K562 (cell line): Measurements from ENCODE around the gene SCAPER. TPM values are rescaled to one million over a fixed set of nuclear protein-coding genes. Genes with fewer than 3 reads are reported as not detected.
"Not testable (repeated sequence)": the region's sequence is repeated elsewhere in the genome, so short reads cannot be mapped to it uniquely, and the experiment has no call there.

Source experiments
- ATAC-seq: fragments of 200-7000 bp; cut with Tn5 transposase; 3 replicates; pipeline ENCODE4 v1.9.1; 2020; ENCODE audit warnings: moderate library complexity
- BruUV-seq: library from RNA; stranded (reverse); fragments of 400-500 nt; replicated peaks from 2 replicates; lab custom pipeline; 2021; lab: Mats Ljungman, UMichigan
- CTCF ChIA-PET: fragments of 300-600 bp; formaldehyde crosslinking; extraction: SDS; loops from one replicate; lab custom pipeline; 2021; ENCODE audit warnings: low intra/inter-chr PET ratio; lab: Yijun Ruan, JAX
- POLR2A ChIA-PET: fragments of 300-600, 350-650 bp; sonication (Branson Sonifier 250); formaldehyde crosslinking; extraction: SDS; loops from one replicate; lab custom pipeline; 2021; ENCODE audit warnings: antibody characterized with exemption, inconsistent platforms; lab: Yijun Ruan, JAX
- DNase-seq, 4 experiments: peaks; one replicate each; pipeline versions ENCODE4 v3.0.0 to v3.0.0-alpha.2; 2011 to 2018; ENCODE audit warnings: low spot score in 3 of 4, mixed read lengths in 3 of 4; ENCODE audit errors: extremely low read depth in 1 of 4
- FAIRE-seq: peaks from 2 replicates; lab custom pipeline; 2011; peaks lifted over from hg19 to GRCh38; lab: Jason Lieb, UNC
- H2AFZ ChIP-seq: 2 replicates; pipeline ENCODE4 v1.6.0; 2011; ENCODE audit warnings: low read depth, low read length, control low read depth, inconsistent platforms
- H3K27ac ChIP-seq: fragments of 200-600 bp; 3 replicates; pipeline ENCODE4 v1.8.0; 2011; ENCODE audit warnings: low read depth, mild to moderate bottlenecking, control low read depth, inconsistent platforms, low read length, moderate library complexity, mixed read lengths; ENCODE audit errors: extremely low read depth
- H3K27me3 ChIP-seq, 2 experiments: fragments of 300-600 bp in 1 of 2; 2 replicates in 1 of 2; 3 replicates in 1 of 2; pipeline versions ENCODE4 v1.6.0 to v1.8.0; 2011; ENCODE audit warnings: inconsistent platforms in 2 of 2, low read length in 2 of 2, mild to moderate bottlenecking in 1 of 2, mixed read lengths in 1 of 2, moderate library complexity in 1 of 2; ENCODE audit not compliant: control insufficient read depth in 2 of 2, insufficient read depth in 2 of 2
- H3K36me3 ChIP-seq: fragments of 300-600 bp; 3 replicates; pipeline ENCODE4 v1.8.0; 2011; ENCODE audit warnings: mild to moderate bottlenecking, low read length, inconsistent platforms; ENCODE audit not compliant: control insufficient read depth, insufficient read depth
- H3K4me1 ChIP-seq, 2 experiments: fragments of 200-600 bp in 1 of 2; replicated peaks in 1 of 2; 2 replicates in 1 of 2; 3 replicates in 1 of 2; pipeline versions ENCODE4 v1.5.1 to v1.8.0; 2011; ENCODE audit warnings: inconsistent platforms in 2 of 2, low read length in 2 of 2, mild to moderate bottlenecking in 1 of 2, mixed read lengths in 1 of 2, moderate library complexity in 1 of 2; ENCODE audit not compliant: control insufficient read depth in 2 of 2, insufficient read depth in 2 of 2
- H3K4me2 ChIP-seq: 2 replicates; pipeline ENCODE4 v1.6.1; 2011; ENCODE audit warnings: low read length, control low read depth, inconsistent platforms, mixed read lengths; ENCODE audit not compliant: insufficient read depth
- H3K4me3 ChIP-seq: fragments of 200-600 bp; sonication (generic), shearing (Covaris generic); 2 replicates; pipeline ENCODE4 v1.5.1; 2016; ENCODE audit warnings: control low read depth, inconsistent platforms
- H3K79me2 ChIP-seq: fragments of 200-600 bp; 3 replicates; pipeline ENCODE4 v1.8.0; 2011; ENCODE audit warnings: low read length, inconsistent platforms; ENCODE audit not compliant: control insufficient read depth, insufficient read depth
- H3K9ac ChIP-seq, 2 experiments: 2 replicates each; pipeline versions ENCODE4 v1.6.0 to v1.6.1; 2011; ENCODE audit warnings: low read depth in 2 of 2, low read length in 2 of 2, control low read depth in 1 of 2, inconsistent platforms in 1 of 2, mild to moderate bottlenecking in 1 of 2, mixed read lengths in 1 of 2; ENCODE audit not compliant: insufficient read depth in 1 of 2
- H3K9me1 ChIP-seq: one replicate; pipeline ENCODE4 v1.6.0; 2011; ENCODE audit warnings: inconsistent platforms, mild to moderate bottlenecking, low read length, moderate library complexity; ENCODE audit not compliant: control insufficient read depth, insufficient read depth
- H3K9me3 ChIP-seq: replicated peaks from 2 replicates; pipeline ENCODE4 v1.5.1; 2011; ENCODE audit warnings: low read depth, low read length, inconsistent platforms; ENCODE audit not compliant: control insufficient read depth, insufficient read depth
- H4K20me1 ChIP-seq: replicated peaks from 2 replicates; pipeline ENCODE4 v1.6.1; 2011; ENCODE audit warnings: low read length, inconsistent platforms, mixed read lengths; ENCODE audit not compliant: control insufficient read depth, insufficient read depth
- CHD2 ChIP-seq: IDR thresholded peaks from 2 replicates; pipeline ENCODE4 v1.6.1; 2011; ENCODE audit warnings: low read depth, low read length
- DDX20 ChIP-seq: fragments of 450-650 bp; IDR thresholded peaks from 2 replicates; pipeline ENCODE4 v1.6.1; 2016; ENCODE audit warnings: missing genetic modification characterization, low read depth, mild to moderate bottlenecking, missing compliant biosample characterization, moderate library complexity
- DPF2 ChIP-seq: fragments of 450-650 bp; IDR thresholded peaks from 2 replicates; pipeline ENCODE4 v1.6.1; 2016
- GTF2F1 ChIP-seq: IDR thresholded peaks from 2 replicates; pipeline ENCODE4 v1.6.1; 2011; ENCODE audit warnings: low read depth, low read length, improper control_type of control experiment
- HMBOX1 ChIP-seq: sonication (generic); IDR thresholded peaks from 2 replicates; pipeline ENCODE4 v1.6.1; 2016
- ILF3 ChIP-seq: fragments of 450-650 bp; IDR thresholded peaks from 2 replicates; pipeline ENCODE4 v1.6.1; 2018; ENCODE audit warnings: antibody characterized with exemption, mild to moderate bottlenecking, moderate library complexity, borderline replicate concordance
- LEF1 ChIP-seq: fragments of 450-650 bp; IDR thresholded peaks from 2 replicates; pipeline ENCODE4 v1.6.1; 2016; ENCODE audit warnings: mild to moderate bottlenecking
- MAFK ChIP-seq: IDR thresholded peaks from 2 replicates; pipeline ENCODE4 v1.6.1; 2011; ENCODE audit warnings: low read length, improper control_type of control experiment
- PRMT5 ChIP-seq: sonication (generic); formaldehyde crosslinking; IDR thresholded peaks from 2 replicates; pipeline ENCODE4 v1.5.0; 2020; ENCODE audit warnings: missing genetic modification reagents
- RAD51 ChIP-seq: fragments of 450-650 bp; IDR thresholded peaks from 2 replicates; pipeline ENCODE4 v1.7.1; 2016; ENCODE audit warnings: low read depth, mild to moderate bottlenecking, borderline replicate concordance
- RHOXF2B ChIP-seq: fragments of 250-450 bp; sonication (Bioruptor Pico); conservative IDR thresholded peaks from 2 replicates; pipeline ENCODE4 v1.5.1; 2021
- SMARCA4 ChIP-seq: fragments of 450-650 bp; IDR thresholded peaks from 2 replicates; pipeline ENCODE4 v1.6.1; 2016
- SMARCC2 ChIP-seq: fragments of 450-650 bp; IDR thresholded peaks from 2 replicates; pipeline ENCODE4 v1.6.1; 2017; ENCODE audit warnings: antibody characterized with exemption, moderate library complexity, mild to moderate bottlenecking, low read depth
- SMARCE1 ChIP-seq: fragments of 450-650 bp; IDR thresholded peaks from 2 replicates; pipeline ENCODE4 v1.7.1; 2016; ENCODE audit warnings: mild to moderate bottlenecking
- THRAP3 ChIP-seq: fragments of 450-650 bp; IDR thresholded peaks from 2 replicates; pipeline ENCODE4 v1.6.1; 2016; ENCODE audit warnings: mild to moderate bottlenecking, inconsistent platforms, borderline replicate concordance
- U2AF1 ChIP-seq: fragments of 200-400 bp; formaldehyde crosslinking; optimal IDR thresholded peaks from 2 replicates; pipeline ENCODE3; 2017; ENCODE audit warnings: mild to moderate bottlenecking, low read depth, low read length, moderate library complexity
- ZNF316 ChIP-seq: fragments of 450-650 bp; IDR thresholded peaks from 2 replicates; pipeline ENCODE4 v1.6.1; 2016
- ZNF431 ChIP-seq: sonication (generic); formaldehyde crosslinking; IDR thresholded peaks from 2 replicates; pipeline ENCODE4 v1.8.0; 2022; ENCODE audit warnings: mild to moderate bottlenecking, missing genetic modification reagents
- WGBS: fragments of 100-300 bp; shearing (Covaris generic); methylation state at CpG from one replicate; pipeline ENCODE4 v1.1.6; 2016; ENCODE audit warnings: low coverage, mixed read lengths; ENCODE audit not compliant: insufficient coverage; ENCODE audit errors: missing lambda C conversion rate; 5-methylcytosine and 5-hydroxymethylcytosine counted together
- in situ Hi-C: fragments of 300-500 bp; cut with MboI; formaldehyde crosslinking; loops from 4 replicates; pipeline ENCODE4 v1.15.0; 2018; ENCODE audit warnings: inconsistent platforms, mixed read lengths
- intact Hi-C: fragments of 100-400 bp; cut with micrococcal nuclease; formaldehyde crosslinking; loops from 2 replicates; pipeline ENCODE4 v1.14.2; 2022
- polyA plus RNA-seq, 8 experiments: library from polyadenylated mRNA; depleted of rRNA in 4 of 8; stranded (reverse) in 5 of 8; unstranded in 3 of 8; fragments of >200 nt; fragmentation: Nextera tagmentation in 2 of 8; fragmentation: Illumina TruSeq in 1 of 8; extraction: Ambion mirVana in 2 of 8; extraction: Trizol in 1 of 8; gene quantifications; 2 replicates each; pipeline versions ENCODE4 v1.2.1 to v1.2.3, GENCODE V29; 2011 to 2014; ENCODE audit warnings: inconsistent platforms in 1 of 8, missing spikeins in 1 of 8
- total RNA-seq, 7 experiments: library from RNA; depleted of rRNA in 6 of 7; stranded (reverse); fragments of >200 nt in 6 of 7; fragmentation: Illumina TruSeq in 2 of 7; extraction: Trizol in 2 of 7; gene quantifications; 2 replicates each; pipeline versions ENCODE4 v1.2.1 to v1.2.3, GENCODE V29; 2011 to 2021; ENCODE audit warnings: low replicate concordance in 1 of 7

Gene SCAPER
- total and polyA plus RNA-seq, 9 of the 15 experiments (the other 6 are each of a cell fraction or from before 2014, with no cell fraction given) = 1.3 to 5.7 (median 3.2) TPM

- TF ChIP-seq HMBOX1 = no peak
- TF ChIP-seq RHOXF2B = no peak
- peak; percentile 55; the same call in 1 of the 2 replicates for TF ChIP-seq MAFK
- no peak for TF ChIP-seq U2AF1
- TF ChIP-seq ILF3 = no peak
- no peak for TF ChIP-seq GTF2F1
- no peak for TF ChIP-seq PRMT5 (CRISPR knock-in tag)
- no peak for TF ChIP-seq ZNF431 (CRISPR knock-in tag)
- TF ChIP-seq CHD2 = 0 out of 2 replicates have a peak, but pooled peaks have one; percentile 42
- no peak for TF ChIP-seq THRAP3
- TF ChIP-seq SMARCA4 = peak; percentile 53; the same call in 1 of the 2 replicates
- no peak for TF ChIP-seq RAD51
- peak; percentile 77 for TF ChIP-seq ZNF316
- TF ChIP-seq SMARCE1 = 0 out of 2 replicates have a peak, but pooled peaks have one; percentile 37
- TF ChIP-seq DDX20 = no peak
- peak; percentile 64 for TF ChIP-seq DPF2
- peak; percentile 45; the same call in 1 of the 2 replicates for TF ChIP-seq SMARCC2
- no peak for TF ChIP-seq LEF1
Observed at GRCh38 chr15:76313731-76314130, 591.4 kb downstream of the SCAPER start (continued).

- Histone ChIP-seq H2AFZ (peak overlapping the region; percentile 98), H3K79me2 (peaks cover 34% of the 10 kb centered on the region), H3K4me1 (peaks cover 27 to 29% of the 10 kb centered on the region in 2 experiments), H3K27ac (peak overlapping the region; percentile 68), H3K4me2 (peak overlapping the region; percentile 64), H3K9ac (peak overlapping the region; percentile 47 to 80; a peak in 3 of 4 replicates)
- ATAC-seq, FAIRE-seq, BruUV-seq, DNase-seq, in situ Hi-C loops, H3K36me3 ChIP-seq, H3K9me1 ChIP-seq, H3K4me3 ChIP-seq, CTCF ChIA-PET, H3K27me3 ChIP-seq, intact Hi-C loops, H4K20me1 ChIP-seq, H3K9me3 ChIP-seq: not testable (repeated sequence)
- POLR2A ChIA-PET = interaction anchor here (0.5 to 2.1 kb wide), 7 partner anchors 17 to 143 kb away, joined by 3 to 16 read pairs (median 4); partner anchors contain the start of gene ISL2
- 55% methylated on average over 4 of the region's 4 CpGs for WGBS
Observed at GRCh38 chr15:76313175-76313567, 592.0 kb downstream of the SCAPER start.
